HG03025 (cell line): ENCODE measurements around the gene CPXM2.

Experiments used
- ATAC-seq: cut with Tn5 transposase; IDR thresholded peaks from one replicate; pipeline ENCODE4 v1.9.1; 2021; ENCODE audit warnings: mild to moderate bottlenecking, moderate library complexity; ENCODE audit not compliant: unreplicated experiment, low FRiP score

Gene CPXM2

GRCh38 chr10:123852411-123852951 lies 39.1 kb downstream of the CPXM2 start:
- ATAC-seq = no peak

GRCh38 chr10:123848564-123849457 lies 42.8 kb downstream of the CPXM2 start:
- ATAC-seq = no peak

- no peak for ATAC-seq
These were observed 43.7 kb downstream of the CPXM2 start for GRCh38 chr10:123847686-123848432.

- no peak for ATAC-seq
These were observed 47.8 kb downstream of the CPXM2 start for GRCh38 chr10:123843835-123844234.

GRCh38 chr10:123842692-123843385 lies 48.8 kb downstream of the CPXM2 start:
- no peak for ATAC-seq

GRCh38 chr10:123841560-123841959 lies 50.0 kb downstream of the CPXM2 start:
- ATAC-seq = no peak

GRCh38 chr10:123841115-123841514 lies 50.5 kb downstream of the CPXM2 start:
- no peak for ATAC-seq

- ATAC-seq = no peak
These were observed 50.9 kb downstream of the CPXM2 start for GRCh38 chr10:123840714-123841113.

- ATAC-seq = no peak
These were observed 52.9 kb downstream of the CPXM2 start for GRCh38 chr10:123838596-123839310.

GRCh38 chr10:123837756-123838155 lies 53.9 kb downstream of the CPXM2 start:
- ATAC-seq = no peak

GRCh38 chr10:123836418-123837145 lies 55.0 kb downstream of the CPXM2 start:
- ATAC-seq = no peak

- peak; percentile 64 for ATAC-seq
These were observed 56.0 kb downstream of the CPXM2 start for GRCh38 chr10:123835575-123835974.

- ATAC-seq = no peak
These were observed 58.3 kb downstream of the CPXM2 start for GRCh38 chr10:123833170-123833850.

GRCh38 chr10:123831259-123831658 lies 60.3 kb downstream of the CPXM2 start:
- ATAC-seq = no peak

GRCh38 chr10:123821136-123821535 lies 70.5 kb downstream of the CPXM2 start:
- no peak for ATAC-seq

GRCh38 chr10:123809632-123810031 lies 82.0 kb downstream of the CPXM2 start:
- no peak for ATAC-seq

- no peak for ATAC-seq
These were observed 82.7 kb downstream of the CPXM2 start for GRCh38 chr10:123808906-123809305.

GRCh38 chr10:123808286-123808685 lies 83.3 kb downstream of the CPXM2 start:
- ATAC-seq = no peak
